NCI-H2227 treated with DMSO at 0.1 percent for 48 hours (cell line): ENCODE measurements around the gene SLC12A3.

Experiments used
- DNase-seq: peaks from one replicate; lab custom pipeline; 2025; lab: John Stamatoyannopoulos, UW

The SLC12A3 gene

GRCh38 chr16:56864960-56865359, at the start of gene SLC12A3:
Gene SLC12A3, plus strand, starts transcription at chr16:56865207. Its CDS starts 29 bp downstream, at chr16:56865236.
- no peak for DNase-seq

GRCh38 chr16:56815721-56816120, 49.3 kb upstream of the SLC12A3 start:
- no peak for DNase-seq

- DNase-seq = no peak
These were observed 48.0 kb upstream of the SLC12A3 start for GRCh38 chr16:56817056-56817455.

- no peak for DNase-seq
These were observed 47.1 kb upstream of the SLC12A3 start for GRCh38 chr16:56817938-56818337.

GRCh38 chr16:56823081-56823733, 41.8 kb upstream of the SLC12A3 start:
- no peak for DNase-seq

- DNase-seq = peak; percentile 18
These were observed 40.7 kb upstream of the SLC12A3 start for GRCh38 chr16:56824331-56824730.

- no peak for DNase-seq
These were observed 40.2 kb upstream of the SLC12A3 start for GRCh38 chr16:56824804-56825203.

- no peak for DNase-seq
These were observed 39.2 kb upstream of the SLC12A3 start for GRCh38 chr16:56825826-56826225.

- no peak for DNase-seq
These were observed 36.4 kb upstream of the SLC12A3 start for GRCh38 chr16:56828647-56829046.

- DNase-seq = no peak
These were observed 34.3 kb upstream of the SLC12A3 start for GRCh38 chr16:56830669-56831068.

GRCh38 chr16:56832768-56833167, 32.2 kb upstream of the SLC12A3 start:
- no peak for DNase-seq

GRCh38 chr16:56833243-56833970, 31.6 kb upstream of the SLC12A3 start:
- no peak for DNase-seq

GRCh38 chr16:56835320-56835719, 29.7 kb upstream of the SLC12A3 start:
- no peak for DNase-seq

GRCh38 chr16:56836410-56837230, 28.4 kb upstream of the SLC12A3 start:
- DNase-seq = peak; percentile 28

GRCh38 chr16:56838622-56839337, 26.2 kb upstream of the SLC12A3 start:
- no peak for DNase-seq

- no peak for DNase-seq
These were observed 23.8 kb upstream of the SLC12A3 start for GRCh38 chr16:56841233-56841632.

GRCh38 chr16:56841659-56842058, 23.3 kb upstream of the SLC12A3 start:
- DNase-seq = no peak

GRCh38 chr16:56842133-56842532, 22.9 kb upstream of the SLC12A3 start:
- no peak for DNase-seq

- no peak for DNase-seq
These were observed 21.0 kb upstream of the SLC12A3 start for GRCh38 chr16:56844056-56844455.

GRCh38 chr16:56847173-56847910, 17.7 kb upstream of the SLC12A3 start:
- no peak for DNase-seq
